ENCODE measurements around the gene CTSD.

GRCh38 chr11:1805525-1805924 lies 41.8 kb upstream of the CTSD start:
- TF ChIP-seq CTCF (IDR thresholded peaks at IDR 0.05; ENCODE audit: insufficient read depth, low read length, poor library complexity, severe bottlenecking): no peak
- no peak for TF ChIP-seq EZH2phosphoT487 (conservative IDR thresholded peaks at IDR 0.05; ENCODE audit: low read length)
